ES-I3 (cell line): ENCODE data around the gene DCAF6.

Source experiments
- H3K36me3 ChIP-seq: 2 replicates; pipeline ENCODE4 v1.6.1; 2013; ENCODE audit warnings: mild to moderate bottlenecking, low read length, control low read depth, moderate library complexity; ENCODE audit not compliant: insufficient read depth
- H3K4me1 ChIP-seq: 2 replicates; pipeline ENCODE4 v1.6.1; 2013; ENCODE audit warnings: mild to moderate bottlenecking, control low read depth, low read length; ENCODE audit not compliant: insufficient read depth
- H3K9ac ChIP-seq: 2 replicates; pipeline ENCODE4 v1.6.1; 2013; ENCODE audit warnings: low read depth, mild to moderate bottlenecking, low read length, moderate library complexity
- H3K9me3 ChIP-seq: 2 replicates; pipeline ENCODE4 v1.6.1; 2013; ENCODE audit warnings: mild to moderate bottlenecking, low read length, moderate library complexity; ENCODE audit not compliant: control insufficient read depth, insufficient read depth

DCAF6 gene

GRCh38 chr1:168084396-168085231 is 148.1 kb downstream of the DCAF6 start:
- Histone ChIP-seq H3K9ac (no peak overlapping the region), H3K36me3 (no peaks in the 10 kb centered on the region; the same call in none of the 2 replicates), H3K4me1 (no peaks in the 10 kb centered on the region), H3K9me3 (no peaks in the 10 kb centered on the region)

- no peaks in the 10 kb centered on the region for H3K4me1 ChIP-seq
- no peaks in the 10 kb centered on the region for H3K9me3 ChIP-seq
- no peak overlapping the region for H3K9ac ChIP-seq
- H3K36me3 ChIP-seq: no peaks in the 10 kb centered on the region; the same call in none of the 2 replicates
Measured at GRCh38 chr1:168085401-168085872, 149.0 kb downstream of the DCAF6 start.

GRCh38 chr1:168086438-168086837 is 150.0 kb downstream of the DCAF6 start:
- Histone ChIP-seq H3K36me3 (no peaks in the 10 kb centered on the region; the same call in none of the 2 replicates), H3K4me1 (no peaks in the 10 kb centered on the region), H3K9me3 (no peaks in the 10 kb centered on the region), H3K9ac (no peak overlapping the region)

GRCh38 chr1:168087696-168088095 is 151.2 kb downstream of the DCAF6 start:
- H3K4me1 ChIP-seq: no peaks in the 10 kb centered on the region
- no peaks in the 10 kb centered on the region for H3K9me3 ChIP-seq

GRCh38 chr1:168088511-168089325 is 152.2 kb downstream of the DCAF6 start:
- Histone ChIP-seq H3K9me3 (no peaks in the 10 kb centered on the region), H3K9ac (no peak overlapping the region), H3K36me3 (no peaks in the 10 kb centered on the region; the same call in none of the 2 replicates), H3K4me1 (no peaks in the 10 kb centered on the region)

More at GRCh38 chr1:168087696-168088095, 151.2 kb downstream of the DCAF6 start:
- Histone ChIP-seq H3K36me3 (no peaks in the 10 kb centered on the region; the same call in none of the 2 replicates), H3K9ac (no peak overlapping the region)

- Histone ChIP-seq H3K9me3 (no peaks in the 10 kb centered on the region), H3K36me3 (no peaks in the 10 kb centered on the region; the same call in none of the 2 replicates), H3K9ac (no peak overlapping the region), H3K4me1 (no peaks in the 10 kb centered on the region)
Measured at GRCh38 chr1:168089326-168089978, 153.0 kb downstream of the DCAF6 start.

- Histone ChIP-seq H3K9ac (no peak overlapping the region), H3K36me3 (no peaks in the 10 kb centered on the region; the same call in 1 of the 2 replicates), H3K4me1 (no peaks in the 10 kb centered on the region), H3K9me3 (no peaks in the 10 kb centered on the region)
Measured at GRCh38 chr1:168089979-168090337, 153.5 kb downstream of the DCAF6 start.

- H3K36me3 ChIP-seq: no peaks in the 10 kb centered on the region; the same call in 1 of the 2 replicates
- no peak overlapping the region for H3K9ac ChIP-seq
Measured at GRCh38 chr1:168090395-168090794, 153.9 kb downstream of the DCAF6 start.

GRCh38 chr1:168091063-168091462 is 154.6 kb downstream of the DCAF6 start:
- Histone ChIP-seq H3K4me1 (no peaks in the 10 kb centered on the region), H3K9ac (no peak overlapping the region), H3K9me3 (no peaks in the 10 kb centered on the region), H3K36me3 (no peaks in the 10 kb centered on the region; the same call in 1 of the 2 replicates)

More at GRCh38 chr1:168090395-168090794, 153.9 kb downstream of the DCAF6 start:
- Histone ChIP-seq H3K9me3 (no peaks in the 10 kb centered on the region), H3K4me1 (no peaks in the 10 kb centered on the region)

- H3K4me1 ChIP-seq: no peaks in the 10 kb centered on the region
- no peak overlapping the region for H3K9ac ChIP-seq
- H3K36me3 ChIP-seq: no peaks in the 10 kb centered on the region
- no peaks in the 10 kb centered on the region for H3K9me3 ChIP-seq
Measured at GRCh38 chr1:168091720-168092550, 155.5 kb downstream of the DCAF6 start.

- Histone ChIP-seq H3K4me1 (no peaks in the 10 kb centered on the region), H3K9ac (no peak overlapping the region), H3K36me3 (no peaks in the 10 kb centered on the region), H3K9me3 (no peaks in the 10 kb centered on the region)
Measured at GRCh38 chr1:168092566-168093355, 156.3 kb downstream of the DCAF6 start.

GRCh38 chr1:168093616-168094015 is 157.1 kb downstream of the DCAF6 start:
- H3K9me3 ChIP-seq: no peaks in the 10 kb centered on the region
- no peaks in the 10 kb centered on the region for H3K36me3 ChIP-seq
- no peaks in the 10 kb centered on the region for H3K4me1 ChIP-seq
- no peak overlapping the region for H3K9ac ChIP-seq

GRCh38 chr1:168095476-168095875 is 159.0 kb downstream of the DCAF6 start:
- Histone ChIP-seq H3K9me3 (no peaks in the 10 kb centered on the region), H3K36me3 (no peaks in the 10 kb centered on the region), H3K4me1 (no peaks in the 10 kb centered on the region), H3K9ac (no peak overlapping the region)
